Measurements from ENCODE around the gene VEZT. TPM values are rescaled to one million over a fixed set of nuclear protein-coding genes. Genes with fewer than 3 reads are reported as not detected.

The VEZT gene
- total RNA-seq, 4 donors from 2014 or later = 73.0 to 90.3 (median 87.0) TPM

- Histone ChIP-seq H3K27me3 (no peaks in the 10 kb centered on the region), H3K36me3 (no peaks in the 10 kb centered on the region), H3K4me3 (no peak overlapping the region), H3K27ac (replicated peaks in 1 of 4) (no peak overlapping the region), H3K4me1 (peaks cover 0 to 25% (median 17%) of the 10 kb centered on the region in 4 donors), H3K9me3 (no peaks in the 10 kb centered on the region)
- TF ChIP-seq POLR2AphosphoS5 (IDR thresholded peaks at IDR 0.05) = no peak
- TF ChIP-seq CTCF (IDR thresholded peaks at IDR 0.05) = no peak
- TF ChIP-seq POLR2A (IDR thresholded peaks at IDR 0.05; ENCODE audit: low read depth) = no peak
- no peak for TF ChIP-seq EP300 (IDR thresholded peaks at IDR 0.05)
- intact Hi-C loops (cut with DNase I) = no loop called here
- no peak for DNase-seq (ENCODE audit: extremely low spot score)
Observed at GRCh38 chr12:95328708-95329107, 111.1 kb downstream of the VEZT start.

GRCh38 chr12:95335948-95336347 is 118.3 kb downstream of the VEZT start:
- DNase-seq (ENCODE audit: extremely low spot score) = no peak
- 34% methylated on average over 4 of the region's 4 CpGs for WGBS
- TF ChIP-seq POLR2AphosphoS5 (IDR thresholded peaks at IDR 0.05) (no peak), POLR2A (IDR thresholded peaks at IDR 0.05; ENCODE audit: low read depth) (no peak), CTCF (IDR thresholded peaks at IDR 0.05) (no peak), EP300 (IDR thresholded peaks at IDR 0.05) (no peak)
- Histone ChIP-seq H3K36me3 (no peaks in the 10 kb centered on the region), H3K27ac (replicated peaks in 1 of 4) (peak overlapping the region; percentile 81 to 86 (median 83)), H3K4me1 (peaks cover 10 to 44% (median 39%) of the 10 kb centered on the region in 4 donors), H3K4me3 (peak overlapping the region; percentile 4 to 40 (median 30)), H3K9me3 (no peaks in the 10 kb centered on the region), H3K27me3 (no peaks in the 10 kb centered on the region)
- intact Hi-C loops (cut with DNase I) = loop anchor here (2.0 to 10.0 kb wide), 4 partner anchors 41 to 219 kb away; partner anchors contain the start of genes FGD6 and VEZT

GRCh38 chr12:95336387-95337067 is 118.9 kb downstream of the VEZT start:
- intact Hi-C loops (cut with DNase I) = loop anchor here (2.0 to 10.0 kb wide), 4 partner anchors 41 to 220 kb away; partner anchors contain the start of genes FGD6 and VEZT
- peaks cover 10 to 44% (median 39%) of the 10 kb centered on the region in 4 donors for H3K4me1 ChIP-seq
- no peaks in the 10 kb centered on the region for H3K36me3 ChIP-seq
- H3K27me3 ChIP-seq = no peaks in the 10 kb centered on the region
- TF ChIP-seq POLR2AphosphoS5 (IDR thresholded peaks at IDR 0.05) = peak; percentile 72 to 77
- no peak for TF ChIP-seq POLR2A (IDR thresholded peaks at IDR 0.05; ENCODE audit: low read depth)
- no peak for TF ChIP-seq EP300 (IDR thresholded peaks at IDR 0.05)
- peak; percentile 64 to 74 (median 68) for TF ChIP-seq CTCF (IDR thresholded peaks at IDR 0.05)
- WGBS = 17% methylated on average over 10 of the region's 10 CpGs
- H3K4me3 ChIP-seq = peak overlapping the region; percentile 4 to 40 (median 30)
- DNase-seq (ENCODE audit: extremely low spot score) = no peak
- no peaks in the 10 kb centered on the region for H3K9me3 ChIP-seq
- H3K27ac ChIP-seq (replicated peaks in 1 of 4) = peak overlapping the region; percentile 81 to 86 (median 83)

- Histone ChIP-seq H3K36me3 (no peaks in the 10 kb centered on the region), H3K27me3 (no peaks in the 10 kb centered on the region), H3K27ac (replicated peaks in 1 of 4) (peak overlapping the region; percentile 74 to 86 (median 83)), H3K4me1 (peaks cover 10 to 44% (median 39%) of the 10 kb centered on the region in 4 donors), H3K4me3 (peak overlapping the region in 2 of 4 donors; percentile 30), H3K9me3 (no peaks in the 10 kb centered on the region)
- TF ChIP-seq CTCF (IDR thresholded peaks at IDR 0.05) = no peak
- TF ChIP-seq POLR2AphosphoS5 (IDR thresholded peaks at IDR 0.05) = peak; percentile 40 to 67
- intact Hi-C loops (cut with DNase I) = loop anchor here (2.0 to 10.0 kb wide), 4 partner anchors 40 to 220 kb away; partner anchors contain the start of genes FGD6 and VEZT
- DNase-seq (ENCODE audit: extremely low spot score) = no peak
- 40% methylated on average over 5 of the region's 5 CpGs for WGBS
Observed at GRCh38 chr12:95337146-95337545, 119.5 kb downstream of the VEZT start.

All from esophagus muscularis mucosa (tissue), 4 donors.